ENCODE data around the gene CDH4.

- TF ChIP-seq POLR2A (IDR thresholded peaks at IDR 0.05), result no peak
- TF ChIP-seq, protein P1, sequence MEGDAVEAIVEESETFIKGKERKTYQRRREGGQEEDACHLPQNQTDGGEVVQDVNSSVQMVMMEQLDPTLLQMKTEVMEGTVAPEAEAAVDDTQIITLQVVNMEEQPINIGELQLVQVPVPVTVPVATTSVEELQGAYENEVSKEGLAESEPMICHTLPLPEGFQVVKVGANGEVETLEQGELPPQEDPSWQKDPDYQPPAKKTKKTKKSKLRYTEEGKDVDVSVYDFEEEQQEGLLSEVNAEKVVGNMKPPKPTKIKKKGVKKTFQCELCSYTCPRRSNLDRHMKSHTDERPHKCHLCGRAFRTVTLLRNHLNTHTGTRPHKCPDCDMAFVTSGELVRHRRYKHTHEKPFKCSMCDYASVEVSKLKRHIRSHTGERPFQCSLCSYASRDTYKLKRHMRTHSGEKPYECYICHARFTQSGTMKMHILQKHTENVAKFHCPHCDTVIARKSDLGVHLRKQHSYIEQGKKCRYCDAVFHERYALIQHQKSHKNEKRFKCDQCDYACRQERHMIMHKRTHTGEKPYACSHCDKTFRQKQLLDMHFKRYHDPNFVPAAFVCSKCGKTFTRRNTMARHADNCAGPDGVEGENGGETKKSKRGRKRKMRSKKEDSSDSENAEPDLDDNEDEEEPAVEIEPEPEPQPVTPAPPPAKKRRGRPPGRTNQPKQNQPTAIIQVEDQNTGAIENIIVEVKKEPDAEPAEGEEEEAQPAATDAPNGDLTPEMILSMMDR (IDR thresholded peaks at IDR 0.05), result no peak
Measured at GRCh38 chr20:61559706-61560315, 307.8 kb downstream of the CDH4 start.

Measured in ovary (tissue), 3 donors.